GM23338 (cell line): ENCODE data around the gene ANKRD63. TPM values are rescaled to one million over a fixed set of nuclear protein-coding genes. Genes with fewer than 3 reads are reported as not detected.

ENCODE experiments used
- ATAC-seq: fragments of 200-7000 bp; cut with Tn5 transposase; 3 replicates; pipeline ENCODE4 v1.9.1; 2020
- DNase-seq: peaks from one replicate; pipeline ENCODE4 v3.0.0-alpha.2; 2015; ENCODE audit warnings: low spot score
- H2AFZ ChIP-seq: fragments of 200-600 bp; sonication (generic); 2 replicates; pipeline ENCODE4 v1.8.0; 2016; ENCODE audit warnings: antibody characterized with exemption, mild to moderate bottlenecking, moderate library complexity
- H3F3A ChIP-seq: fragments of 200-600 bp; sonication (generic); replicated peaks from 2 replicates; pipeline ENCODE4 v1.8.0; 2017; ENCODE audit warnings: antibody characterized with exemption, mixed run types, low read depth
- H3K27ac ChIP-seq: fragments of 200-600 bp; sonication (generic); 2 replicates; pipeline ENCODE4 v1.6.1; 2016; ENCODE audit warnings: low read depth
- H3K27me3 ChIP-seq: fragments of 200-600 bp; sonication (generic); 2 replicates; pipeline ENCODE4 v1.8.0; 2016; ENCODE audit warnings: mild to moderate bottlenecking, mixed run types, moderate library complexity; ENCODE audit not compliant: insufficient read depth
- H3K36me3 ChIP-seq: fragments of 200-600 bp; sonication (generic); 2 replicates; pipeline ENCODE4 v1.8.0; 2016; ENCODE audit warnings: mild to moderate bottlenecking; ENCODE audit not compliant: insufficient read depth
- H3K4me1 ChIP-seq: fragments of 200-600 bp; sonication (generic); 2 replicates; pipeline ENCODE4 v1.8.0; 2016; ENCODE audit warnings: mild to moderate bottlenecking, moderate library complexity; ENCODE audit not compliant: insufficient read depth
- H3K4me2 ChIP-seq: fragments of 200-600 bp; sonication (generic); 2 replicates; pipeline ENCODE4 v1.7.1; 2017; ENCODE audit warnings: mixed run types
- H3K4me3 ChIP-seq: fragments of 200-600 bp; sonication (generic); 2 replicates; pipeline ENCODE4 v1.6.1; 2016; ENCODE audit warnings: mixed run types
- H3K79me2 ChIP-seq: fragments of 200-600 bp; sonication (generic); replicated peaks from 2 replicates; pipeline ENCODE4 v1.8.0; 2017; ENCODE audit warnings: mild to moderate bottlenecking; ENCODE audit not compliant: insufficient read depth
- H3K9me2 ChIP-seq: fragments of 200-600 bp; sonication (generic); 2 replicates; pipeline ENCODE4 v1.8.0; 2017; ENCODE audit not compliant: insufficient read depth
- H4K20me1 ChIP-seq: fragments of 200-600 bp; sonication (generic); replicated peaks from 2 replicates; pipeline ENCODE4 v1.8.0; 2017; ENCODE audit warnings: mild to moderate bottlenecking; ENCODE audit not compliant: insufficient read depth
- H3K27ac Mint-ChIP-seq: 2 replicates; pipeline ENCODE4 v1.8.0; 2020; ENCODE audit warnings: inconsistent platforms, mild to moderate bottlenecking, moderate library complexity, mixed read lengths
- H3K27me3 Mint-ChIP-seq: 3 replicates; pipeline ENCODE4 v1.8.0; 2022; ENCODE audit warnings: low read depth, mild to moderate bottlenecking, moderate library complexity, mixed read lengths, inconsistent platforms; ENCODE audit not compliant: insufficient read depth, poor library complexity
- H3K36me3 Mint-ChIP-seq: 3 replicates; pipeline ENCODE4 v1.8.0; 2021; ENCODE audit warnings: low read depth, mild to moderate bottlenecking, inconsistent platforms, moderate library complexity, mixed read lengths
- H3K4me1 Mint-ChIP-seq: 3 replicates; pipeline ENCODE4 v1.8.0; 2020; ENCODE audit warnings: mild to moderate bottlenecking, inconsistent platforms, mixed read lengths
- H3K4me3 Mint-ChIP-seq: 3 replicates; pipeline ENCODE4 v1.8.0; 2021; ENCODE audit warnings: moderate library complexity, mild to moderate bottlenecking, inconsistent platforms, mixed read lengths
- H3K9me3 Mint-ChIP-seq: 3 replicates; pipeline ENCODE4 v1.8.0; 2020; ENCODE audit warnings: moderate library complexity, mild to moderate bottlenecking, inconsistent platforms, mixed read lengths
- CTCF ChIP-seq, 2 experiments: fragments of 200-600 bp in 1 of 2; sonication (generic) in 1 of 2; conservative IDR thresholded peaks; 2 replicates each; pipeline versions ENCODE4 v1.5.1 to v1.6.1; 2016 to 2017; ENCODE audit warnings: antibody characterized with exemption in 2 of 2, low read depth in 2 of 2, mild to moderate bottlenecking in 2 of 2, moderate library complexity in 1 of 2
- ETS1 ChIP-seq: IDR thresholded peaks from 2 replicates; pipeline ENCODE4 v1.6.1; 2016; ENCODE audit warnings: antibody characterized with exemption
- EZH2 ChIP-seq: fragments of 200-600 bp; sonication (generic); IDR thresholded peaks from one replicate; pipeline ENCODE4 v1.8.0; 2017; ENCODE audit warnings: antibody characterized with exemption, mild to moderate bottlenecking, low read depth; ENCODE audit not compliant: unreplicated experiment
- EZH2phosphoT487 ChIP-seq: fragments of 200-600 bp; sonication (generic); IDR thresholded peaks from one replicate; pipeline ENCODE4 v1.8.1; 2018; ENCODE audit warnings: antibody characterized with exemption; ENCODE audit not compliant: unreplicated experiment
- NANOG ChIP-seq: IDR thresholded peaks from 2 replicates; pipeline ENCODE4 v1.6.1; 2016; ENCODE audit warnings: antibody characterized with exemption, borderline replicate concordance
- ZNF462 ChIP-seq: fragments of 250-450 bp; sonication (Bioruptor Pico); IDR thresholded peaks from 2 replicates; pipeline ENCODE4 v1.5.0; 2020; ENCODE audit warnings: mild to moderate bottlenecking, moderate library complexity
- polyA plus RNA-seq: library from polyadenylated mRNA; unstranded; fragments of >200 nt; fragmentation: Nextera tagmentation; extraction: Ambion mirVana; gene quantifications from 2 replicates; pipeline ENCODE4 v1.2.1, GENCODE V29; 2016
- total RNA-seq: library from RNA; depleted of rRNA; stranded (reverse); fragments of >200 nt; shearing (Covaris generic); gene quantifications from 2 replicates; pipeline ENCODE4 v1.2.3, GENCODE V29; 2014

ANKRD63 gene
- total and polyA plus RNA-seq, 2 experiments from 2014 or later, result 0.59 TPM; not detected in 1

- no peaks in the 10 kb centered on the region for H3K79me2 ChIP-seq
- no peak overlapping the region for H3K4me3 Mint-ChIP-seq
- no peak overlapping the region for H3K4me2 ChIP-seq
- ATAC-seq (no peak), DNase-seq (no peak)
- no peak overlapping the region for H3K4me3 ChIP-seq
- no peaks in the 10 kb centered on the region for H4K20me1 ChIP-seq
- H2AFZ ChIP-seq, result no peak overlapping the region
- no peak overlapping the region for H3K27ac ChIP-seq
- peaks cover 37% of the 10 kb centered on the region for H3K27me3 ChIP-seq
- no peaks in the 10 kb centered on the region for H3K9me3 Mint-ChIP-seq
- H3K27me3 Mint-ChIP-seq, result peaks cover 48% of the 10 kb centered on the region
- H3K36me3 ChIP-seq, result no peaks in the 10 kb centered on the region
- peaks cover 28% of the 10 kb centered on the region for H3K4me1 ChIP-seq
- no peaks in the 10 kb centered on the region; the same call in 2 of the 3 replicates for H3K36me3 Mint-ChIP-seq
- peaks cover 16% of the 10 kb centered on the region for H3F3A ChIP-seq
- H3K27ac Mint-ChIP-seq, result no peak overlapping the region
- H3K9me2 ChIP-seq, result no peaks in the 10 kb centered on the region
- no peak for TF ChIP-seq ETS1
- TF ChIP-seq ZNF462 (CRISPR knock-in tag), result no peak
- no peak for TF ChIP-seq EZH2
- no peak for TF ChIP-seq CTCF (conservative IDR thresholded peaks at IDR 0.05; ENCODE audit: low read depth in 2 of 2)
- TF ChIP-seq NANOG, result no peak
- TF ChIP-seq EZH2phosphoT487, result no peak
- peaks cover 48% of the 10 kb centered on the region for H3K4me1 Mint-ChIP-seq
Observed at GRCh38 chr15:40276927-40277326, 5.9 kb downstream of the ANKRD63 start.
